ENCODE measurements around the gene TGFB2.
"Not testable (repeated sequence)": the region's sequence is repeated elsewhere in the genome, so short reads cannot be mapped to it uniquely, and the experiment has no call there.

The TGFB2 gene

DNA sequence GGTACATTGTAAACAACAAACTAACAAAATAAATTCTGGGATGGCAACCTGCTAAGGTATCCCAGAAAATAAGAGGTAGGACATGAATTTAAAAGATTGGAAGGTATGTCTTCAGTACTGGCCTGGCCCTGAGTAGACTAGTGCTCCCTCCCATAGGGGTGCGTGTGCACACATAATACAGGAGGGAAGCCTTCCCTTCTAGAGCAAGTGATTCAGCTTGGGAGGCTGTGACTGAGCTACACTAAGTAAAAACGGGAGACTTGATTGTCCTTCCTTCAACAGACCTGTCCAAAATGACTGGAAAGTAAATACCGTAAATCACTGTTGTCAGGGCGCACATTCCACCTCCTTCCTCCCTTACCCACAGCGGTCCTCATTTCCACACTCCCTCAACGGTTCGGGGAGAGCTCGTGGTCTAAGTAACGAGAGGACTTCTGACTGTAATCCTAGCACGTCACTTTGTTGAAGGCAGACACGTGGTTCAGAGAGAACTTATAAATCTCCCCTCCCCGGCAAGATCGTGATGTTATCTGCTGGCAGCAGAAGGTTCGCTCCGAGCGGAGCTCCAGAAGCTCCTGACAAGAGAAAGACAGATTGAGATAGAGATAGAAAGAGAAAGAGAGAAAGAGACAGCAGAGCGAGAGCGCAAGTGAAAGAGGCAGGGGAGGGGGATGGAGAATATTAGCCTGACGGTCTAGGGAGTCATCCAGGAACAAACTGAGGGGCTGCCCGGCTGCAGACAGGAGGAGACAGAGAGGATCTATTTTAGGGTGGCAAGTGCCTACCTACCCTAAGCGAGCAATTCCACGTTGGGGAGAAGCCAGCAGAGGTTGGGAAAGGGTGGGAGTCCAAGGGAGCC lies at the start of gene TGFB2:
TGFB2 (plus strand) TSS at position 523 of the 859 bp plus-strand sequence. CDS start 1,366 bp downstream, outside the sequence.
- no peak for DNase-seq (ENCODE audit: low read depth)

GRCh38 chr1:218296162-218296561 lies 49.0 kb upstream of the TGFB2 start:
- no peak for DNase-seq (ENCODE audit: low read depth)

GRCh38 chr1:218297461-218297860 lies 47.7 kb upstream of the TGFB2 start:
- DNase-seq (ENCODE audit: low read depth) = no peak

DNA sequence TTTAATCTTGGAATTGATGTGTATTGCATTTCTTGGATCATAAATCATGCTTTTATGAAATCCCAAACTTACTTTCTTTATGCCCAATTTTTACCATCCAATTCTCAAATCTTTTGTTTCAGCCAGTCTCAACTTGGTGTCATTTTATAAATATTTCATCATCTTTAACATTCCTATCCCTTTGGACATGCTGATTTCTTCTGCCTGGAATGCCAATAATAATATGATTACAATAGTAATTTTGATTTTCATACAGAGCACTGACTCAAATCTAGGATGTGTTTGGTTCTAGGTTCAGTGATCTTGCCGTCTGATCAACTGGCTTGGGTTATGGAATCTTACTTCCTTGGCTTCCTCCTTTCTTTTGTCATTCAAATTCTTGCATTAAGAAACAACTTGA lies 47.3 kb upstream of the TGFB2 start:
- no peak for DNase-seq (ENCODE audit: low read depth)

- DNase-seq (ENCODE audit: low read depth) = no peak
These were observed 46.7 kb upstream of the TGFB2 start for GRCh38 chr1:218298398-218298797.

DNA sequence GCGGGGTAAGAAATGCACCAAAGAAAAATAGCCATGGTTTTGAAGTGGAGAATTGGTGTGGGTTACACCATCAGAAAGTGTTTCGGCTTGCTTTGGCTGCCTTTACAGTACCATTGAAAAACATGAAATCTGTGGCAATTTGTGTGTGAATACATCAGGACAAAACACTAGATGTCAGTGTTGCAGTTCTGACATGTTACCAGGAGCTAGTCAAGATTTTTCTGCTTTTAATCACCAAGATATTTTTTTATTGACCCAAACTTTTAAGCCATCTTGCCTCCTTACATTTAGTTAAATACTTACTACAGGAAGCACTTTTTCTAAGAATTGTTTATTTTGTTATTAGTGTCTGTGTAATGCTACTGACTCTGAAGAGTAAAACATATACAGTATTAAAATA lies 45.7 kb upstream of the TGFB2 start:
- DNase-seq (ENCODE audit: low read depth) = no peak

GRCh38 chr1:218301217-218301616 lies 43.9 kb upstream of the TGFB2 start:
- DNase-seq (ENCODE audit: low read depth) = no peak

DNA sequence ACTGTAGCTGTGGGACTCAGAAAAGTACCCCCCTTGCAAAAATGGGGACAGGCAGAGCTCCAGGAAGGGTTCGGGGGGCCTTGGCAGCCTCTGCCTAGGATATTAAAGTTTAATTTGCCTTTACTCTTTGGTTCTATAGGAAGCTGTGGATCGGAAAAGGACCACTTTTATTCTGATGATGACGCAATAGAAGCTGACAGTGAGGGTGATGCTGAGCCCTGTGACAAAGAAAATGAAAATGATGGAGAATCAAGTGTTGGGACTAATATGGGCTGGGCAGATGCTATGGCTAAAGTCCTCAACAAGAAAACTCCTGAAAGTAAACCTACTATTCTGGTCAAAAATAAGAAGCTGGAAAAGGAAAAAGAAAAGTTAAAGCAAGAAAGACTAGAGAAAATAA lies 43.0 kb upstream of the TGFB2 start:
- no peak for DNase-seq (ENCODE audit: low read depth)

DNA sequence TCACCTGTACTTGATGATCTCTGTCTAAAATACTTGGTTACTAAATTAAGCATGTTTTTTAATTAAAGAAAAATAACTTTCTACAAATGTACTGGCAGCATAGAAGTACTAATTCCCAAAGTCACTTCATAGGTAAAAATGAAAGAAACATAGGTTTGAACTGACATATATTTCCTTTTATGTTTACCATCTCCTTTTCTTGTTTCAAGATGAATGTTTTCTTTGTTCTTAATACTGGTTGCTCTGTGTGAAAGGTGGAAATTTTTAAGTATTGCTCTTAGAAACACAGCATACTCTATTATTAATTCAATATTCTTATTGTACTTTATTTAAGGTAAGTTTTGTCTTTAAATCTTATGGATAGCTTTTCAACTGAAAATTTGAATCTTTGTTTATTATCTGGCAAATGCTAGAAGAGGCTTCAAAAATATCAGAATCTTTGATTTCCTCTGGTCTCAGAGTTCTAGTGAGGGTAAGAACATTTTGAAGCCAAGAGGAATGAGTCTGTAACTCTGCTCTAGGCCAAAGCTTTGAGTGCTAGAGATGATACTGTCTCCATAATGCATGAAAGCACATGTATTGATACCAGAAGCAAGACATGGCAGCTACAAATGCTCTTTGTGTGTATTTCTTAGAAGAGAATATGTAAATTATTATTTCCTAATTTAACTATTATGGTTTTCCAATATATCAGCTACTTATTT lies 41.8 kb upstream of the TGFB2 start:
- no peak for DNase-seq (ENCODE audit: low read depth)

DNA sequence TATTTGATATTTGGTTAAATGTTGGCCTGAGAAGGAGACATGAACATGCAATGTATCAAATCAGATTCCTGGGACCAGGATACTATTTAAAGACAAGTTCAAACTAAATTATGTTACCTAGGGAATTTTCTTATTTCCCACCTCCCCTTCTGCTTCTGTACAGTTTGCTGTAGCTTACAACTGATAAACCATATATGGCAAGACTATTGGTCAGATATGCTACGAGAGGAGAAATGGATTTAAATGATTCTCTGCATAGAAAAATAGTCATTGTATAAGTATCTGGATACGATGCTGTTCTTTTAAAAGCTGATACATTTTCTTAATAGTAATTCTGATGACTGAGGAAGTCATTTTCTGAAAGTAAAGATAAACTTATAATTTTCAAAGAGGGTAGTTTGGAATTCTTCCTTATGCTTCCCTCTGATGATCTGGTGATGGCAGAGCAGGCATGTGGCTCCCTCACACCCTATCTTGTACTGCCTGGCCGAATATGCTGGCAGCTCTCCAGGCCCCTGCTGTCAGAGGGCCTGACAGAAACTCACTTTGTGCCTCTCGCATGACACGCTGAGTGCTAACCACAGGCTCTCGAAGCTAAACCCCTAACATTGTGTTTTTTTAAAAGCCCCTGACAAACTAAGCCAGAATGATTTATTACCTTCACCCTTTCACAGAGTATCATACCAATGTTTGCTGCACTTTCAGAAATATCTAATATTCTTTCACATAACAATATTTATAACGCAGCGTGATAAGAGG lies 40.7 kb upstream of the TGFB2 start:
- no peak for DNase-seq (ENCODE audit: low read depth)

GRCh38 chr1:218305472-218306064 lies 39.6 kb upstream of the TGFB2 start:
- DNase-seq (ENCODE audit: low read depth) = no peak

GRCh38 chr1:218312509-218312908 lies 32.6 kb upstream of the TGFB2 start:
- no peak for DNase-seq (ENCODE audit: low read depth)

- DNase-seq (ENCODE audit: low read depth) = no peak
These were observed 30.8 kb upstream of the TGFB2 start for GRCh38 chr1:218314316-218314715.

DNA sequence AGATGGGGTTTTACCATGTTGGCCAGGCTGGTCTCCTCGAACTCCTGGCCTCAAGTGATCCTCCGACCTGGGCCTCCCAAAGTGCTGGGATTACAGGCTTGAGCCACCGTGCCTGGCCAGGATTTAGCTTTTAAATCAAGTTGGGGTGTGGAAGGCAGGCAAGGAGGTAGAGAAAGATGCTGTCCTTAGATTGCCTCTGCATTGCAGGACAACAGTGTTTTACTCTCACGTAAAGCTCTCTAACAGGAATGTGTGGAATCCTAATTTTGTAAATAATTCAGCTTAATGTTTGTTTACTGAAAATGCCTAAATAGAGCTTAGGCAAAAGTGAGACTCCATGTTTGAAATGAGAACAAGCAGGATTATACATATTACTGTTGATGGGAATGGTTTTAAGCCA lies 29.5 kb upstream of the TGFB2 start:
- DNase-seq (ENCODE audit: low read depth) = no peak

DNA sequence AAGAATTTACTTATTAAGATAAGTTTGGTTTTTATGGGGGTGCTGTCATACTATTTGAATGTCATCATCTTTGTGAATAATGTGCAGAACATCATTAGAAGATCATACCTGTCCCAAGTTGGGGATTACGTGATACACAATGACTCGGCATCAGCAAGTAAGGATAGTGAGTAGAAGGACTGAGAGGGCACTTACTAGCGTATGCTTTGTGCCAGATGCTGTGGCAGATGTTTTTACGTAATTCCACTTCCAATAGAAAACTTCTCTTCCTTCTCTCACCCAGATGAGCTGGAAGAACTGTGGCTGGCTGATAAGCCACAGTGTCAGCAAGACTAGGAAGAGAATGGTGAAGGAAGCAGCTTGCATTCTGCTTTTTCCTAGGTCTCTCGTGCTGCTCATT lies 28.1 kb upstream of the TGFB2 start:
- DNase-seq (ENCODE audit: low read depth) = no peak

DNA sequence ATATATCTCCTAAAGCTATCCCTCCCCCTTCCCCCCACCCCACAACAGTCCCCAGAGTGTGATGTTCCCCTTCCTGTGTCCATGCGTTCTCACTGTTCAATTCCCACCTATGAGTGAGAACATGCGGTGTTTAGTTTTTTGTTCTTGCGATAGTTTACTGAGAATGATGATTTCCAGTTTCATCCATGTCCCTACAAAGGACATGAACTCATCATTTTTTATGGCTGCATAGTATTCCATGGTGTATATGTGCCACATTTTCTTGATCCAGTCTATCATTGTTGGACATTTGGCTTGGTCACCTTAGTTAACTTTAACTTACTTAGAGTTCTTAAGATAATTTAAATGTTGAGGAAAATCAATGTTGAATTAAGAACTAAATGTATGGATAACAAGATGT lies 25.0 kb upstream of the TGFB2 start:
- not testable (repeated sequence) for DNase-seq (ENCODE audit: low read depth)

- DNase-seq (ENCODE audit: low read depth) = no peak
These were observed 22.4 kb upstream of the TGFB2 start for GRCh38 chr1:218322762-218323161.

GRCh38 chr1:218323568-218324225 lies 21.4 kb upstream of the TGFB2 start:
- no peak for DNase-seq (ENCODE audit: low read depth)

- DNase-seq (ENCODE audit: low read depth) = no peak
These were observed 20.9 kb upstream of the TGFB2 start for GRCh38 chr1:218324226-218324580.

GRCh38 chr1:218328769-218329168 lies 16.4 kb upstream of the TGFB2 start:
- no peak for DNase-seq (ENCODE audit: low read depth)

GRCh38 chr1:218330043-218330623 lies 15.0 kb upstream of the TGFB2 start:
- no peak for DNase-seq (ENCODE audit: low read depth)

Data from activated gamma-delta T cell treated with anti-CD3 and anti-CD28 coated beads, Interleukin-2, amount 50 U/mL, for 16 hours (primary cell).